GM18499 (cell line): Measurements from ENCODE around the gene PRR33.

ENCODE experiments used
- ATAC-seq: cut with Tn5 transposase; IDR thresholded peaks from one replicate; pipeline ENCODE4 v1.9.1; 2021; ENCODE audit warnings: moderate number of reproducible peaks; ENCODE audit not compliant: insufficient read depth, unreplicated experiment

PRR33 gene

GRCh38 chr11:1866776-1867175, 24.9 kb downstream of the PRR33 start:
- no peak for ATAC-seq

- ATAC-seq, result no peak
These were observed 25.5 kb downstream of the PRR33 start for GRCh38 chr11:1866226-1866625.

- no peak for ATAC-seq
These were observed 26.6 kb downstream of the PRR33 start for GRCh38 chr11:1864831-1865665.

- ATAC-seq, result no peak
These were observed 27.5 kb downstream of the PRR33 start for GRCh38 chr11:1864231-1864630.

- ATAC-seq, result no peak
These were observed 28.1 kb downstream of the PRR33 start for GRCh38 chr11:1863352-1864216.

GRCh38 chr11:1862588-1863351, 28.9 kb downstream of the PRR33 start:
- ATAC-seq, result no peak

GRCh38 chr11:1861435-1862411, 30.0 kb downstream of the PRR33 start:
- ATAC-seq, result no peak

GRCh38 chr11:1860108-1860507, 31.6 kb downstream of the PRR33 start:
- no peak for ATAC-seq

- no peak for ATAC-seq
These were observed 32.7 kb downstream of the PRR33 start for GRCh38 chr11:1859004-1859403.

GRCh38 chr11:1858576-1858975, 33.1 kb downstream of the PRR33 start:
- no peak for ATAC-seq

GRCh38 chr11:1858154-1858553, 33.5 kb downstream of the PRR33 start:
- ATAC-seq, result no peak

GRCh38 chr11:1857064-1857463, 34.6 kb downstream of the PRR33 start:
- ATAC-seq, result no peak

- no peak for ATAC-seq
These were observed 35.2 kb downstream of the PRR33 start for GRCh38 chr11:1856306-1857005.

- ATAC-seq, result no peak
These were observed 35.8 kb downstream of the PRR33 start for GRCh38 chr11:1855886-1856265.

GRCh38 chr11:1854949-1855885, 36.5 kb downstream of the PRR33 start:
- peak; percentile 25 for ATAC-seq

- ATAC-seq, result no peak
These were observed 37.4 kb downstream of the PRR33 start for GRCh38 chr11:1854132-1854948.
